ENCODE results near the gene HDAC1. TPM values are rescaled to one million over a fixed set of nuclear protein-coding genes. Genes with fewer than 3 reads are reported as not detected.

HDAC1 gene
- polyA plus RNA-seq, 1 experiment: 172 TPM

GRCh38 chr1:32358435-32358834, 66.6 kb downstream of the HDAC1 start:
- H3K4me3 ChIP-seq (ENCODE audit: low read depth, low read length): no peak overlapping the region
- ChIA-PET CTCF (interaction anchor here (1.2 kb wide), 1 partner anchor 110 kb away, joined by 6 read pairs; no protein-coding TSS in a partner anchor), POLR2A (no interaction called here)
- TF ChIP-seq, protein P1, sequence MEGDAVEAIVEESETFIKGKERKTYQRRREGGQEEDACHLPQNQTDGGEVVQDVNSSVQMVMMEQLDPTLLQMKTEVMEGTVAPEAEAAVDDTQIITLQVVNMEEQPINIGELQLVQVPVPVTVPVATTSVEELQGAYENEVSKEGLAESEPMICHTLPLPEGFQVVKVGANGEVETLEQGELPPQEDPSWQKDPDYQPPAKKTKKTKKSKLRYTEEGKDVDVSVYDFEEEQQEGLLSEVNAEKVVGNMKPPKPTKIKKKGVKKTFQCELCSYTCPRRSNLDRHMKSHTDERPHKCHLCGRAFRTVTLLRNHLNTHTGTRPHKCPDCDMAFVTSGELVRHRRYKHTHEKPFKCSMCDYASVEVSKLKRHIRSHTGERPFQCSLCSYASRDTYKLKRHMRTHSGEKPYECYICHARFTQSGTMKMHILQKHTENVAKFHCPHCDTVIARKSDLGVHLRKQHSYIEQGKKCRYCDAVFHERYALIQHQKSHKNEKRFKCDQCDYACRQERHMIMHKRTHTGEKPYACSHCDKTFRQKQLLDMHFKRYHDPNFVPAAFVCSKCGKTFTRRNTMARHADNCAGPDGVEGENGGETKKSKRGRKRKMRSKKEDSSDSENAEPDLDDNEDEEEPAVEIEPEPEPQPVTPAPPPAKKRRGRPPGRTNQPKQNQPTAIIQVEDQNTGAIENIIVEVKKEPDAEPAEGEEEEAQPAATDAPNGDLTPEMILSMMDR (IDR thresholded peaks at IDR 0.05; ENCODE audit: low read depth, low read length): no peak
- H3K27me3 ChIP-seq (ENCODE audit: control insufficient read depth, insufficient read depth, low read length): no peaks in the 10 kb centered on the region
- no peak for DNase-seq (ENCODE audit: low read depth, low spot score)
- H3K27ac ChIP-seq (ENCODE audit: low read depth, low read length): no peak overlapping the region
- H3K9me3 ChIP-seq (ENCODE audit: control insufficient read depth, insufficient read depth, low read length): no peaks in the 10 kb centered on the region

- DNase-seq (ENCODE audit: low read depth, low spot score): no peak
- ChIA-PET CTCF (no interaction called here), POLR2A (no interaction called here)
- Histone ChIP-seq H3K4me3 (ENCODE audit: low read depth, low read length) (no peak overlapping the region), H3K27ac (ENCODE audit: low read depth, low read length) (no peak overlapping the region), H3K9me3 (ENCODE audit: control insufficient read depth, insufficient read depth, low read length) (no peaks in the 10 kb centered on the region), H3K27me3 (ENCODE audit: control insufficient read depth, insufficient read depth, low read length) (no peaks in the 10 kb centered on the region)
- TF ChIP-seq, protein P1 (IDR thresholded peaks at IDR 0.05; ENCODE audit: low read depth, low read length): no peak
Measured at GRCh38 chr1:32361308-32361673, 69.4 kb downstream of the HDAC1 start.

DNA sequence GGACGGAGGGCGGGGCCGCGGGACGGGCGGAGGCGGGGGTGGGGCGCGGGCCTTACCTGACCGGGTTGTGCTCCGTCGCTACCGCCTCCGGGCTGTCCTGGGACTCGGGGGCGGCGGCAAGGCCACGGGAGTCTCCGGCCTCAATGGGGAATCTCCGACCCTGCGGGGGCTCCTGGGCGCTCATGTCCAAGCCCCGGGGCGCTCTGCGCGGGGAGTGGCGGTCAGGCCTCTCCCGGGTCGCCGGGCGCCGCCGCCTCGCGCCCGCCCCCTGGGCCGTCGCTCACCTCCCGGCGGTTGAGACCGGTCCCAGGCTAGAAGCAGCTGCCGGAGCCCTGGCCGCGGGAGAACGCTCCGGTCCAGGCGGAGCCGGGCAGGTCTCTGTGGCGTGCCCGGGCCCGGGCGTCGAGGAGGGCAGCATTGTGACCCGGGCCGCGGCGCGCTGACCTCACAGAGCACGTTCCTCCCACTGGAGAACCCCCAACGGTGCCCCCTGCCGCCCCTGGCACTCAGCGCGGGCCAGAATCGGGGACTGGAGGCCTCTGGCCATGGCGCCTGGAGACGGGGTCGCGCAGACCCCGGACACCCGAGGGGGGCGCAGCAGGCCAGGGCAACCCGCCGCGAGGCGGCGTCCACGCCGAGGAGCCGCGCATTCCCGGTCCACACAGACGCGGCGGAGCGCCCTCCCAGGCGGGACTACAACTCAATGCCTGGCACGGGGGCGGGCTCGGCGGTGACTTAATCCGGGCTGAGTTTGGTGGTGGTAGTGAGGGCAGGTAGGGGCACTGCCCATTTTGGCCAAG, 70.0 kb downstream of the HDAC1 start:
- Histone ChIP-seq H3K9me3 (ENCODE audit: control insufficient read depth, insufficient read depth, low read length) (no peaks in the 10 kb centered on the region), H3K4me3 (ENCODE audit: low read depth, low read length) (peak overlapping the region; percentile 39), H3K27me3 (ENCODE audit: control insufficient read depth, insufficient read depth, low read length) (no peaks in the 10 kb centered on the region), H3K27ac (ENCODE audit: low read depth, low read length) (no peak overlapping the region)
- TF ChIP-seq, protein P1 (IDR thresholded peaks at IDR 0.05; ENCODE audit: low read depth, low read length): peak; percentile 35
- DNase-seq (ENCODE audit: low read depth, low spot score): no peak
- ChIA-PET CTCF (no interaction called here), POLR2A (no interaction called here)

- Histone ChIP-seq H3K9me3 (ENCODE audit: control insufficient read depth, insufficient read depth, low read length) (no peaks in the 10 kb centered on the region), H3K4me3 (ENCODE audit: low read depth, low read length) (peak within 1 kb of the TSS; percentile 39), H3K27ac (ENCODE audit: low read depth, low read length) (peak within 1 kb of the TSS; percentile 11), H3K27me3 (ENCODE audit: control insufficient read depth, insufficient read depth, low read length) (no peaks in the 10 kb centered on the region)
- CTCF ChIA-PET: interaction anchor here (0.7 kb wide), 1 partner anchor 139 kb away, joined by 9 read pairs; no protein-coding TSS in a partner anchor
- POLR2A ChIA-PET: interaction anchor here (0.6 to 1.7 kb wide), 3 partner anchors 12 to 1332 kb away, joined by 3 to 5 read pairs (median 3); partner anchors contain the start of gene MARCKSL1
- TF ChIP-seq, protein P1 (IDR thresholded peaks at IDR 0.05; ENCODE audit: low read depth, low read length): no peak
- no peak for DNase-seq (ENCODE audit: low read depth, low spot score)
Measured at GRCh38 chr1:32362474-32363313, 70.8 kb downstream of the HDAC1 start, which contains the start of the genes FAM229A and TSSK3. TSS of gene FAM229A (minus strand) at chr1:32362485. CDS start at chr1:32362091, 394 bp downstream. TSS of gene TSSK3 (plus strand) at chr1:32362539. CDS start at chr1:32362702, 163 bp downstream.
